Measurements from ENCODE around the gene PXMP4. TPM values are rescaled to one million over a fixed set of nuclear protein-coding genes. Genes with fewer than 3 reads are reported as not detected.
A peak's percentile ranks its signal among the peaks of the same experiment; 100 is the strongest.

PXMP4 gene
- total and polyA plus RNA-seq, 9 of the 15 experiments (the other 6 are each of a cell fraction or from before 2014, with no cell fraction given) = 4.8 to 29.1 (median 6.8) TPM

DNA sequence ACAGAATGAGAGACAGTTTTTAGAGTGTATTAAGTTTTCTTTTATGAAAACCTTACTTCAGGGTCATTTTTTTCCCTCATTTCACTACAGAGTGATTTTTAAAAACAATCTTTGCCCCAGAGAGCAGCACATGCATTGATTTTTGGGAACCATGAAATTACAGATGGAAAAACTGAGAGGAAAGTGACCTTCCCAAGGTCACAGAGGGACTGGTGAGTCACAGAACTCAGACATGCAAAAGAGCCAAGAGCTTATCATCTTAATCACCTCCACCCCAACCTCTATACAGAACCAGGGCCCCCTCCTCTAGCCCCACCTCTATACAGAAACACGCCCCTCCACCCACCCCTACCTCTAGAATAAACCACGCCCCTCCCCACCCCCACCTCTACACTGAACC lies 10.7 kb downstream of the PXMP4 start (continued):
- TF ChIP-seq, protein P1, sequence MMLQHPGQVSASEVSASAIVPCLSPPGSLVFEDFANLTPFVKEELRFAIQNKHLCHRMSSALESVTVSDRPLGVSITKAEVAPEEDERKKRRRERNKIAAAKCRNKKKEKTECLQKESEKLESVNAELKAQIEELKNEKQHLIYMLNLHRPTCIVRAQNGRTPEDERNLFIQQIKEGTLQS (IDR thresholded peaks at IDR 0.05) = peak; percentile 84
- TF ChIP-seq, protein P1 (CRISPR knock-in tag; conservative IDR thresholded peaks at IDR 0.05) = no peak
- TF ChIP-seq ZC3H4 (CRISPR knock-in tag; IDR thresholded peaks at IDR 0.05; ENCODE audit: borderline replicate concordance) = no peak
- TF ChIP-seq NR2C2 (CRISPR knock-in tag; IDR thresholded peaks at IDR 0.05) = no peak
- peak; percentile 26; the same call in 1 of the 2 replicates for TF ChIP-seq NR2C2 (tag; IDR thresholded peaks at IDR 0.05)
- TF ChIP-seq ZNF134 (CRISPR knock-in tag; conservative IDR thresholded peaks at IDR 0.05) = no peak
- no peak for TF ChIP-seq SAFB2 (IDR thresholded peaks at IDR 0.05; ENCODE audit: borderline replicate concordance, low read depth, low read length, severe bottlenecking)
- 0 out of 2 replicates have a peak, but pooled peaks have one; percentile 14 for TF ChIP-seq TEAD4 (IDR thresholded peaks at IDR 0.05; ENCODE audit: low read length)
- TF ChIP-seq TEAD4 (CRISPR knock-in tag; IDR thresholded peaks at IDR 0.05; ENCODE audit: borderline replicate concordance) = no peak

DNA sequence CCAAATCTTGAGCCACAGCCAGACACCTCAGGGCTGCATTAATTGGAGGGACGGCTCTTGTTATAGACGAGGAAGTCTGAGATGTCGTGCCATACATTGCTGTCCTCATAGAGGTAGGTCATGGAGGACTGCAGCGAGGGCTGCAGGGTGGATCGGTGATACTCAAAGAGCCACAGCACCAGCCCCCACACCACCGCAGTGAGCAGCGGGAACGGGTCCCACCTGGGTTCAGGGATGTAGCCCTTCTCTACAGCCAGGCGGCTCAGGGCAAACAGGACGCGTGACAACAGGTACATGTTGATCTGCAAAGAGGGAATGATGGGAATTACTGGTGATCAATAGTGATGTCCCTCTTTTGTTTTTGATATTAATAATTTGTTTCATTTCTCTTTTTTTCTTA lies 12.4 kb downstream of the PXMP4 start:
- Histone ChIP-seq H3K4me3 (no peak overlapping the region), H3K4me1 (replicated peaks in 1 of 2; ENCODE audit: control insufficient read depth in 2 of 2, insufficient read depth in 2 of 2, low read length in 2 of 2) (peaks cover 19 to 25% of the 10 kb centered on the region in 2 experiments), H3K4me2 (ENCODE audit: insufficient read depth, low read length) (no peak overlapping the region), H3K27ac (ENCODE audit: extremely low read depth, low read depth, low read length) (no peak overlapping the region), H3K36me3 (ENCODE audit: control insufficient read depth, insufficient read depth, low read length) (peaks cover 22% of the 10 kb centered on the region; the same call in 2 of the 3 replicates), H3K9me1 (ENCODE audit: control insufficient read depth, insufficient read depth, low read length) (peaks cover 4% of the 10 kb centered on the region), H4K20me1 (replicated peaks; ENCODE audit: control insufficient read depth, insufficient read depth, low read length) (no peaks in the 10 kb centered on the region), H3K27me3 (ENCODE audit: control insufficient read depth in 2 of 2, insufficient read depth in 2 of 2, low read length in 2 of 2) (no peaks in the 10 kb centered on the region; a peak in 1 of 5 replicates), H3K9me3 (replicated peaks; ENCODE audit: control insufficient read depth, insufficient read depth, low read depth, low read length) (no peaks in the 10 kb centered on the region), H3K9ac (ENCODE audit: insufficient read depth in 1 of 2, low read depth in 2 of 2, low read length in 2 of 2) (0 out of 4 replicates have a peak overlapping the region, but pooled peaks of 1 of the 2 experiments have one; percentile 24), H2AFZ (ENCODE audit: low read depth, low read length) (no peak overlapping the region), H3K79me2 (ENCODE audit: control insufficient read depth, insufficient read depth, low read length) (no peaks in the 10 kb centered on the region)
- POLR2A ChIA-PET = interaction anchor here (0.9 kb wide), 1 partner anchor 13 kb away, joined by 3 read pairs; the partner anchor contains the start of gene PXMP4
- 96% methylated on average over 11 of the region's 11 CpGs for WGBS (ENCODE audit: insufficient coverage, low coverage, missing lambda C conversion rate)
- no peak for DNase-seq (ENCODE audit: extremely low read depth in 1 of 4, low spot score in 3 of 4)
- no peak for FAIRE-seq
- intact Hi-C loops (cut with micrococcal nuclease) = no loop called here
- in situ Hi-C loops (cut with MboI) = no loop called here
- no peak for ATAC-seq
- no TSS peak for BruUV-seq (replicated peaks)
- CTCF ChIA-PET (ENCODE audit: low intra/inter-chr PET ratio) = interaction anchor here (0.7 kb wide), 1 partner anchor 42 kb away, joined by 4 read pairs; no protein-coding TSS in a partner anchor
- no peak for TF ChIP-seq PHF20 (IDR thresholded peaks at IDR 0.05; ENCODE audit: partially characterized antibody)
- no peak for TF ChIP-seq CBFA2T2 (conservative IDR thresholded peaks at IDR 0.05)
- TF ChIP-seq ZNF124 (CRISPR knock-in tag; IDR thresholded peaks at IDR 0.05) = no peak
- no peak for TF ChIP-seq ZNF354B (CRISPR knock-in tag; IDR thresholded peaks at IDR 0.05)
- TF ChIP-seq, protein P2, sequence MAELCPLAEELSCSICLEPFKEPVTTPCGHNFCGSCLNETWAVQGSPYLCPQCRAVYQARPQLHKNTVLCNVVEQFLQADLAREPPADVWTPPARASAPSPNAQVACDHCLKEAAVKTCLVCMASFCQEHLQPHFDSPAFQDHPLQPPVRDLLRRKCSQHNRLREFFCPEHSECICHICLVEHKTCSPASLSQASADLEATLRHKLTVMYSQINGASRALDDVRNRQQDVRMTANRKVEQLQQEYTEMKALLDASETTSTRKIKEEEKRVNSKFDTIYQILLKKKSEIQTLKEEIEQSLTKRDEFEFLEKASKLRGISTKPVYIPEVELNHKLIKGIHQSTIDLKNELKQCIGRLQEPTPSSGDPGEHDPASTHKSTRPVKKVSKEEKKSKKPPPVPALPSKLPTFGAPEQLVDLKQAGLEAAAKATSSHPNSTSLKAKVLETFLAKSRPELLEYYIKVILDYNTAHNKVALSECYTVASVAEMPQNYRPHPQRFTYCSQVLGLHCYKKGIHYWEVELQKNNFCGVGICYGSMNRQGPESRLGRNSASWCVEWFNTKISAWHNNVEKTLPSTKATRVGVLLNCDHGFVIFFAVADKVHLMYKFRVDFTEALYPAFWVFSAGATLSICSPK (IDR thresholded peaks at IDR 0.05; ENCODE audit: borderline replicate concordance) = no peak
- TF ChIP-seq KLF10 (CRISPR knock-in tag; IDR thresholded peaks at IDR 0.05) = no peak
- no peak for TF ChIP-seq SMAD4 (CRISPR knock-in tag; conservative IDR thresholded peaks at IDR 0.05)
- no peak for TF ChIP-seq CAMTA2 (CRISPR knock-in tag; conservative IDR thresholded peaks at IDR 0.05)
- no peak for TF ChIP-seq ZNF324 (CRISPR knock-in tag; IDR thresholded peaks at IDR 0.05)
- TF ChIP-seq E2F5 (CRISPR knock-in tag; IDR thresholded peaks at IDR 0.05) = no peak
